Lower leg skin (tissue), 3 donors: ENCODE measurements around the gene KCNMB2.

Source experiments
- POLR2A ChIP-seq, 2 donors: fragments of 450-650 bp; IDR thresholded peaks; one replicate each; pipeline ENCODE4 v1.6.1; 2016 to 2017; ENCODE audit warnings: antibody characterized with exemption in 2 of 2, mild to moderate bottlenecking in 1 of 2, moderate library complexity in 1 of 2
- TF ChIP-seq, protein P1 (sequence below), 3 donors: fragments of 450-650 bp; IDR thresholded peaks; one replicate each; pipeline ENCODE4 v1.5.1; 2016; ENCODE audit warnings: antibody characterized with exemption in 3 of 3, mild to moderate bottlenecking in 3 of 3, moderate library complexity in 2 of 3

- TF ChIP-seq, protein P1, sequence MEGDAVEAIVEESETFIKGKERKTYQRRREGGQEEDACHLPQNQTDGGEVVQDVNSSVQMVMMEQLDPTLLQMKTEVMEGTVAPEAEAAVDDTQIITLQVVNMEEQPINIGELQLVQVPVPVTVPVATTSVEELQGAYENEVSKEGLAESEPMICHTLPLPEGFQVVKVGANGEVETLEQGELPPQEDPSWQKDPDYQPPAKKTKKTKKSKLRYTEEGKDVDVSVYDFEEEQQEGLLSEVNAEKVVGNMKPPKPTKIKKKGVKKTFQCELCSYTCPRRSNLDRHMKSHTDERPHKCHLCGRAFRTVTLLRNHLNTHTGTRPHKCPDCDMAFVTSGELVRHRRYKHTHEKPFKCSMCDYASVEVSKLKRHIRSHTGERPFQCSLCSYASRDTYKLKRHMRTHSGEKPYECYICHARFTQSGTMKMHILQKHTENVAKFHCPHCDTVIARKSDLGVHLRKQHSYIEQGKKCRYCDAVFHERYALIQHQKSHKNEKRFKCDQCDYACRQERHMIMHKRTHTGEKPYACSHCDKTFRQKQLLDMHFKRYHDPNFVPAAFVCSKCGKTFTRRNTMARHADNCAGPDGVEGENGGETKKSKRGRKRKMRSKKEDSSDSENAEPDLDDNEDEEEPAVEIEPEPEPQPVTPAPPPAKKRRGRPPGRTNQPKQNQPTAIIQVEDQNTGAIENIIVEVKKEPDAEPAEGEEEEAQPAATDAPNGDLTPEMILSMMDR (IDR thresholded peaks at IDR 0.05), result no peak
- no peak for TF ChIP-seq POLR2A (IDR thresholded peaks at IDR 0.05)
Measured at GRCh38 chr3:178512647-178513046, 23.6 kb upstream of the KCNMB2 start.
